Kidney (tissue), 14 donors: ENCODE data around the gene TUSC2. TPM values are rescaled to one million over a fixed set of nuclear protein-coding genes. Genes with fewer than 3 reads are reported as not detected.
A peak's percentile ranks its signal among the peaks of the same experiment; 100 is the strongest.

Source experiments
- DNase-seq, 5 donors: peaks; one replicate each; pipeline ENCODE4 v3.0.0-alpha.2; 2013 to 2020
- FAIRE-seq: peaks from 2 replicates; lab custom pipeline; 2012; peaks lifted over from hg19 to GRCh38; lab: Jason Lieb, UNC
- H3K27ac ChIP-seq, 2 donors: one replicate each; pipeline ENCODE4 v1.7.0; 2013; ENCODE audit warnings: low read depth in 2 of 2, low read length in 2 of 2, inconsistent platforms in 1 of 2
- H3K27me3 ChIP-seq: one replicate; pipeline ENCODE4 v1.7.1; 2013; ENCODE audit warnings: low read length, inconsistent platforms; ENCODE audit not compliant: control insufficient read depth, insufficient read depth
- H3K36me3 ChIP-seq, 3 donors: one replicate each; pipeline versions ENCODE4 v1.7.0 to v1.7.1; 2013; ENCODE audit warnings: low read length in 3 of 3, control low read depth in 1 of 3, inconsistent platforms in 1 of 3; ENCODE audit not compliant: insufficient read depth in 3 of 3, control insufficient read depth in 2 of 3
- H3K4me1 ChIP-seq, 3 donors: one replicate each; pipeline versions ENCODE4 v1.7.0 to v1.7.1; 2013; ENCODE audit warnings: low read length in 3 of 3, inconsistent platforms in 1 of 3, low read depth in 1 of 3; ENCODE audit not compliant: control insufficient read depth in 2 of 3, insufficient read depth in 2 of 3
- H3K4me3 ChIP-seq, 3 donors: one replicate each; pipeline versions ENCODE4 v1.7.0 to v1.8.1; 2013; ENCODE audit warnings: low read length in 3 of 3, control low read depth in 1 of 3, inconsistent platforms in 1 of 3
- H3K9ac ChIP-seq, 3 donors: one replicate each; pipeline versions ENCODE4 v1.7.0 to v1.7.1; 2013; ENCODE audit warnings: low read length in 3 of 3, control low read depth in 1 of 3, inconsistent platforms in 1 of 3
- H3K9me3 ChIP-seq, 3 donors: one replicate each; pipeline versions ENCODE4 v1.7.0 to v1.7.1; 2013; ENCODE audit warnings: low read length in 3 of 3, control low read depth in 1 of 3, inconsistent platforms in 1 of 3; ENCODE audit not compliant: control insufficient read depth in 2 of 3, insufficient read depth in 1 of 3
- CTCF ChIP-seq: IDR thresholded peaks from 3 replicates; pipeline ENCODE4 v1.5.1; 2012; ENCODE audit warnings: mild to moderate bottlenecking, moderate library complexity, borderline replicate concordance; ENCODE audit not compliant: insufficient read depth; ENCODE audit errors: extremely low read depth
- intact Hi-C: fragments of 100-400 bp; cut with DNase I; formaldehyde crosslinking; loops from one replicate; pipeline ENCODE4 v1.11.1; 2022
- polyA plus RNA-seq: library from polyadenylated mRNA; stranded (reverse); fragments of 350-450 nt; fragmentation: Illumina TruSeq; extraction: RNeasy Lipid Tissue Mini Kit (QIAGEN cat#74804); gene quantifications from one replicate; pipeline ENCODE4 v1.2.3, GENCODE V29; 2014; ENCODE audit warnings: low read depth, low replicate concordance; ENCODE audit not compliant: insufficient read depth
- total RNA-seq: library from RNA; stranded (reverse); fragmentation: NEBNext Ultra II Directional; extraction: Animal tissue kit (Norgen Biotek cat#: 25700); gene quantifications from one replicate; pipeline ENCODE4 v1.2.1, GENCODE V29; 2021
- donor health status: control.
- donor health status: control.
- donor health status: control.
- donor health status: control.
- donor health status: control.
- donor health status: DM: yes; HTN: yes; CAD: no.
- donor health status: Normal renal cell carcinoma (clear cell type).

Gene TUSC2
- total and polyA plus RNA-seq, 2 donors from 2014 or later, result 33.6 to 60.0 TPM

- Histone ChIP-seq H3K9ac (no peak overlapping the region), H3K4me1 (peaks cover 0 to 5% (median 0%) of the 10 kb centered on the region in 3 donors), H3K36me3 (no peaks in the 10 kb centered on the region), H3K4me3 (no peak overlapping the region), H3K27me3 (no peaks in the 10 kb centered on the region), H3K9me3 (no peaks in the 10 kb centered on the region), H3K27ac (no peak overlapping the region)
- no peak for FAIRE-seq
- intact Hi-C loops, result no loop called here
- DNase-seq, result peak in 1 of 5 donors; percentile 68
- no peak for TF ChIP-seq CTCF
Observed at GRCh38 chr3:50374363-50375257, 46.6 kb upstream of the TUSC2 start.

- Histone ChIP-seq H3K4me1 (peaks cover 0 to under 1% (median 0%) of the 10 kb centered on the region in 3 donors), H3K27ac (no peak overlapping the region), H3K9me3 (no peaks in the 10 kb centered on the region), H3K27me3 (no peaks in the 10 kb centered on the region), H3K36me3 (no peaks in the 10 kb centered on the region), H3K4me3 (no peak overlapping the region), H3K9ac (no peak overlapping the region)
- peak in 4 of 5 donors; percentile 46 to 80 (median 64) for DNase-seq
- TF ChIP-seq CTCF, result no peak
- intact Hi-C loops, result no loop called here
- no peak for FAIRE-seq
Observed at GRCh38 chr3:50373146-50374051, 45.4 kb upstream of the TUSC2 start.

GRCh38 chr3:50372349-50372748 is 44.3 kb upstream of the TUSC2 start:
- Histone ChIP-seq H3K36me3 (no peaks in the 10 kb centered on the region), H3K9me3 (no peaks in the 10 kb centered on the region), H3K9ac (no peak overlapping the region), H3K4me1 (no peaks in the 10 kb centered on the region), H3K27ac (no peak overlapping the region), H3K4me3 (no peak overlapping the region), H3K27me3 (no peaks in the 10 kb centered on the region)
- DNase-seq, result peak in 4 of 5 donors; percentile 39 to 78 (median 61)
- no peak for TF ChIP-seq CTCF
- intact Hi-C loops, result no loop called here
- FAIRE-seq, result no peak
